Mucosa of descending colon (tissue), 3 donors: ENCODE results near the gene WWP2. TPM values are rescaled to one million over a fixed set of nuclear protein-coding genes. Genes with fewer than 3 reads are reported as not detected.
"Not testable (repeated sequence)": the region's sequence is repeated elsewhere in the genome, so short reads cannot be mapped to it uniquely, and the experiment has no call there.

ENCODE experiments used
- ATAC-seq: fragments of 200-7000 bp; cut with Tn5 transposase; one replicate; pipeline ENCODE4 v1.9.1; 2020; ENCODE audit warnings: mild to moderate bottlenecking, moderate library complexity
- DNase-seq, 3 donors: peaks; one replicate each; pipeline ENCODE4 v3.0.0-alpha.2; 2020
- H3K36me3 ChIP-seq: fragments of 200-600 bp; one replicate; pipeline ENCODE4 v1.8.0; 2021; ENCODE audit warnings: low read depth, mild to moderate bottlenecking
- H3K4me1 ChIP-seq: fragments of 200-600 bp; one replicate; pipeline ENCODE4 v1.8.0; 2021; ENCODE audit warnings: low read depth, mild to moderate bottlenecking
- H3K4me3 ChIP-seq: fragments of 200-600 bp; one replicate; pipeline ENCODE4 v1.8.0; 2021; ENCODE audit warnings: mild to moderate bottlenecking
- H3K9me3 ChIP-seq: fragments of 200-600 bp; one replicate; pipeline ENCODE4 v1.8.0; 2021; ENCODE audit warnings: mild to moderate bottlenecking
- intact Hi-C, 2 donors: fragments of 100-400 bp; cut with DNase I in 1 of 2; cut with micrococcal nuclease in 1 of 2; formaldehyde crosslinking; loops; one replicate each; pipeline versions ENCODE4 v1.11.0 to v1.11.1; 2022; cut with DNase I, micrococcal nuclease
- total RNA-seq, 3 donors: library from RNA; stranded (reverse); fragmentation: NEBNext Ultra II Directional in 2 of 3; extraction: Animal tissue kit (Norgen Biotek cat#: 25700) in 2 of 3; gene quantifications; one replicate each; pipeline versions ENCODE4 v1.2.1 to v1.2.4, GENCODE V29; 2021 to 2023
- TF ChIP-seq, protein P1 (sequence below): fragments of 200-600 bp; IDR thresholded peaks from one replicate; pipeline ENCODE4 v1.8.0; 2022; ENCODE audit warnings: antibody characterized with exemption, mild to moderate bottlenecking
- donor health status: DM: no; HTN: no; CAD: no; lungs with moderate emphysema.
- donor health status: DM: no; HTN: no; CAD: no.
- donor health status: DM: no; HTN: yes; CAD: no.

The WWP2 gene
- total RNA-seq, 3 donors from 2014 or later, result 70.2 to 110 (median 94.2) TPM

DNA sequence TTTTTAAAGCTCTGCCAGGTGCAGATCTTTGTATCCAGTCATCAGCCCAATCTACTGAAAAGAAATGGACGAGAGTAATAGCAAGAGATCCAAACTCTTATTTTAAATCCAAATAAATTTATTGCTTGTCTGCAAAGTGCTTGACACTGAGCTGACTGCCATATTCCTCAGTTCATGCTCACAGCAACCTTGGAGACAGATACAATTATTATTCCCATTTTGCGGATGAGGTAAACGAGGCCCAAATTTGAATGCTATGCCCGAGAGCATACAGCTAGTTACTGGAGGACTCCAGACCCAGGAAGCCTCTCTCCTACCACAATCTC is 8.0 kb upstream of the WWP2 start:
- Histone ChIP-seq H3K9me3 (no peaks in the 10 kb centered on the region), H3K4me1 (peaks cover 19% of the 10 kb centered on the region), H3K36me3 (peaks cover 6% of the 10 kb centered on the region), H3K4me3 (peak overlapping the region; percentile 78)
- ATAC-seq (no peak), DNase-seq (no peak)
- TF ChIP-seq, protein P1, sequence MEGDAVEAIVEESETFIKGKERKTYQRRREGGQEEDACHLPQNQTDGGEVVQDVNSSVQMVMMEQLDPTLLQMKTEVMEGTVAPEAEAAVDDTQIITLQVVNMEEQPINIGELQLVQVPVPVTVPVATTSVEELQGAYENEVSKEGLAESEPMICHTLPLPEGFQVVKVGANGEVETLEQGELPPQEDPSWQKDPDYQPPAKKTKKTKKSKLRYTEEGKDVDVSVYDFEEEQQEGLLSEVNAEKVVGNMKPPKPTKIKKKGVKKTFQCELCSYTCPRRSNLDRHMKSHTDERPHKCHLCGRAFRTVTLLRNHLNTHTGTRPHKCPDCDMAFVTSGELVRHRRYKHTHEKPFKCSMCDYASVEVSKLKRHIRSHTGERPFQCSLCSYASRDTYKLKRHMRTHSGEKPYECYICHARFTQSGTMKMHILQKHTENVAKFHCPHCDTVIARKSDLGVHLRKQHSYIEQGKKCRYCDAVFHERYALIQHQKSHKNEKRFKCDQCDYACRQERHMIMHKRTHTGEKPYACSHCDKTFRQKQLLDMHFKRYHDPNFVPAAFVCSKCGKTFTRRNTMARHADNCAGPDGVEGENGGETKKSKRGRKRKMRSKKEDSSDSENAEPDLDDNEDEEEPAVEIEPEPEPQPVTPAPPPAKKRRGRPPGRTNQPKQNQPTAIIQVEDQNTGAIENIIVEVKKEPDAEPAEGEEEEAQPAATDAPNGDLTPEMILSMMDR, result no peak
- intact Hi-C loops, result loop anchor here in 1 of 2 donors (5.0 kb wide), 1 partner anchor 47 kb away; no protein-coding TSS in a partner anchor

DNA sequence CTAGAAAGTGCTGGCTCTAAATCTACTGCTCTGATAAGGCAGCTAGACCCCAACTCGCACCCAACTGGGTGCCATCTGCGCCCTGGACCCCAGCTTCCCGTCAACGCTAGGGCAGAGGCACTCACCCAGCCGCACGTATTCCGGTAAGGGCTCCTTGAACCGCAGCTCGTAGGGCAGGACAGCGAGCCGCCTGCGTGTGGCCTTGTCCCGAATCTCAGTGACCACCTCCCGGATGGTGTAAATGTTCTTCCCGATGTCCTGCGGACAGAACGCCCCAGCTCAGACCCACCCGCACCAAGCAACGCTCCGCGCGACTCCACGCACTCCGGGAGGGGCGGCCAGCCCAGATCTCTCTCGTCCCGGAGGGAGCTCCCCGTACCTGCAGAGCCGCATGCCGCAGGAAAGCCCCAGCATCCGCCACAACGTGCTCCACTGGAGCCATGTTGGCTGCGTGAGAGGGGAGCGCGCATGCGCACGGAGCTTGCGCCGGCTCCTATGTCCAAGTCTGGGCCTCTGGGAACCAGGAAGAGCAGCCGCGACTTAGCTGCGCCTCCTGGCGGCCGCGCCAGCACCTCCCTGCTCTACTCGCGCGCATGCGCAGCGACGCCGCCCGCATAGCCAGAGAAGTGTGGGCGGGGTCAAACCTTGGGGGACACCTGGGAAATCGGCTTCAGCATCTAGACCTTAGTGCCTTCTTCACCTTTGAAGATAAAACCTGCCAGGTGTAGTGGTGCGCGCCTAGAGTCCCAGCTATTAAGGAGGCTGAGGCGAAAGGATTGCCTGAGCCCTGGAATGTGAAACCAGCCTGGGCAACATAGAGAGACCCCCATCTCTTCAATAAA is 7.4 kb upstream of the WWP2 start, which contains the start of gene NOB1:
TSS of gene NOB1 (minus strand) at position 458 of the 842 bp plus-strand sequence. CDS start at position 442, 16 bp downstream.
- ATAC-seq (peak; percentile 99), DNase-seq (peak; percentile 96 to 98 (median 98))
- Histone ChIP-seq H3K4me3 (peak within 1 kb of the TSS; percentile 78), H3K36me3 (peaks cover 6% of the 10 kb centered on the region), H3K4me1 (peaks cover 19% of the 10 kb centered on the region), H3K9me3 (no peaks in the 10 kb centered on the region)
- intact Hi-C loops, result loop anchor here in 1 of 2 donors (5.0 kb wide), 1 partner anchor 47 kb away; no protein-coding TSS in a partner anchor
- TF ChIP-seq, protein P1, result peak; percentile 98

DNA sequence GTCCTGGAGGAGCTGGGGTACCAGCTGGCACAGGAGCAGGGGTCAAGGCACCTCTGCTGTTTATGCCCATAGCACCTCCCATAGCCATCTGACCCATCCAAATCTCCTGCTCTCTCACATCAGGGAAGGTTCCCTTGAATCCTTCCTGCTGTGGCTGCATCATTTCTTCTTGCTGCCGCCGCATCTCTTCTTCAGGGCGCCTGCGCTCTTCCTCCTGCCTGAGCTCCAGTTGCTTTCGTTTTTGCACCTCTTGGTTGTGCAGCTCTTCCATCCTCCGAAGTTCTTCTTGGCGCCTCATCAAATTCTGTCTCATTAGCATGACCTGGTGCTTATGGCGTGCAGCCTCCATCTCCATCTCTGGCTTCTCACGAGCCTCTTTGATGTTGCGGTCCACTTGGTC is 5.4 kb upstream of the WWP2 start:
- intact Hi-C loops, result no loop called here
- Histone ChIP-seq H3K9me3 (no peaks in the 10 kb centered on the region), H3K4me1 (peaks cover 19% of the 10 kb centered on the region), H3K36me3 (no peaks in the 10 kb centered on the region), H3K4me3 (no peak overlapping the region)
- TF ChIP-seq, protein P1, result no peak
- no peak for ATAC-seq
- no peak for DNase-seq

DNA sequence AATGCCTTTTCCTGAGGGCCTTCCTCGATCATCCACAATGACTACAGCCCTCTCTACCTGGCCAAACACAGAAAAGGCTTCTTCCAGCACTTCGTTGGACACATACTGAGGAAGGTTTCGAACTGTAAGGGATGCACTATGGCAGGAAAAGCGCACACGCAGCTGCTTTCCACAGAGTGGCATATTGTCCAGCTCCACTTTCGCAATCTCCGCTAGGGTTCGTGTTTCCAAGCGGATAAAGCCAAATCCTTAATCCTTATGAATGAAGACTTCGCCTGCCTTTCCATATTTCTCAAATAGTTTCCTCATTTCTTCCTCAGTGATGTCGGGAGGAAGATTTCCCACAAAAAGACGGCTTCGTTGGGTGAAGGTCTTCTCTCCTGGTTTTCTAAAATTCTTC is 4.8 kb upstream of the WWP2 start:
- ATAC-seq, intact Hi-C loops, H3K4me3 ChIP-seq, H3K36me3 ChIP-seq, H3K9me3 ChIP-seq, DNase-seq: not testable (repeated sequence)
- peaks cover 19% of the 10 kb centered on the region for H3K4me1 ChIP-seq

DNA sequence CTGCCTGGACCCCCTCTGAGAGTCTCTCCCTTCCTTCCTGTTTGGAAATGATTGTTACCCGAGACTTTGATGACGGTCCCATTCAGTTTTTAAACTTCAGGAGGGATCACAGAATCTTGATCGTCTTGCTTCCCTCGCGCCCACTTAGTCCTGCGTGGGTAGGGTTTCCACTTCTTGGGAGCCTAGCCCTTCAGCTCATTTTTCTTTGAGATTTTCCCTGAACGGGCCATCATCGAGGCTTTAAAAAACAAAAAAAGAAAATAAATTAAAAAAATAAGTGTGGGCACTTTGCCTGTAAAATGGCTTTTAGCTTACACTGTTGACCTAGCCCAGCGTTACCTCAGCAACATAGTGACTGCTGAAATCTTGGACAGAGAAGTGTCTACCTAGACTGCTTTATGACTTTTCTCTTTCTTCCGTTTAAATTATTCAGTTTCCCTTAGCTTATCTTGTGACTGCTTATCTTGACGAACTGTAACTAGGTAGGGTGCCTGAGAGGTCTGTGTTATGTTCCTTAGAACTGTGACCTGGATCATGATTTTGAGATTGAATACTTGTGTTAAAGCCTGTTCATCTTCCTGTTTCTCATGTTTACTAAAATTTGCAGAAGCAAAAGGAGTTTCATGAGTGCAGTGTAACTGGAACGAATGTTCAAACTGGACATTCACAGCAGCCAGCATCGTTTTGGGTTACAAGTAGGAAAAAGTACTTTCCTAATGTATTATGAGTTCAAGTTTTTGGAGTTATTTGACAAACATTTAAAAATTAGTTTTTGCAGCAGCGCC is 874 bp downstream of the WWP2 start:
- peak; percentile 77 for ATAC-seq

More for the DNA sequence above, 874 bp downstream of the WWP2 start:
- H3K9me3 ChIP-seq, result no peaks in the 10 kb centered on the region
- intact Hi-C loops, result no loop called here
- peak overlapping the region; percentile 65 for H3K4me3 ChIP-seq
- TF ChIP-seq, protein P1, result no peak
- DNase-seq, result peak in 1 of 3 donors; percentile 47
- peaks cover 5% of the 10 kb centered on the region for H3K4me1 ChIP-seq
- H3K36me3 ChIP-seq, result no peaks in the 10 kb centered on the region
